Choroid plexus epithelial cell (primary cell): ENCODE results near the gene EVA1A.

Source experiments
- DNase-seq: peaks from one replicate; pipeline ENCODE4 v3.0.0-alpha.2; 2010; ENCODE audit warnings: low read depth
- H3K4me3 ChIP-seq: 2 replicates; pipeline ENCODE4 v1.5.1; 2011; ENCODE audit warnings: low read depth, mild to moderate bottlenecking, control low read depth, low read length, moderate library complexity
- CTCF ChIP-seq: conservative IDR thresholded peaks from 2 replicates; pipeline ENCODE4 v1.5.1; 2011; ENCODE audit warnings: low read depth, mild to moderate bottlenecking, control low read depth, inconsistent platforms, low read length, moderate library complexity

Gene EVA1A

GRCh38 chr2:75579186-75579585 lies 18.4 kb upstream of the EVA1A start:
- no peak for DNase-seq
- no peak overlapping the region for H3K4me3 ChIP-seq
- no peak for TF ChIP-seq CTCF

GRCh38 chr2:75577280-75577679 lies 16.5 kb upstream of the EVA1A start:
- no peak overlapping the region for H3K4me3 ChIP-seq
- no peak for DNase-seq

GRCh38 chr2:75574106-75574505 lies 13.4 kb upstream of the EVA1A start:
- H3K4me3 ChIP-seq, result no peak overlapping the region
- no peak for TF ChIP-seq CTCF
- DNase-seq, result no peak

More at GRCh38 chr2:75577280-75577679, 16.5 kb upstream of the EVA1A start:
- no peak for TF ChIP-seq CTCF

GRCh38 chr2:75573145-75573878 lies 12.6 kb upstream of the EVA1A start:
- TF ChIP-seq CTCF, result no peak
- DNase-seq, result no peak

GRCh38 chr2:75571730-75572430 lies 11.1 kb upstream of the EVA1A start:
- no peak overlapping the region for H3K4me3 ChIP-seq
- TF ChIP-seq CTCF, result no peak
- DNase-seq, result no peak

More at GRCh38 chr2:75573145-75573878, 12.6 kb upstream of the EVA1A start:
- no peak overlapping the region for H3K4me3 ChIP-seq

GRCh38 chr2:75570948-75571729 lies 10.4 kb upstream of the EVA1A start:
- peak; percentile 70 for DNase-seq
- no peak for TF ChIP-seq CTCF
- H3K4me3 ChIP-seq, result no peak overlapping the region
